Inferior parietal cortex (tissue), 1 donor: ENCODE results near the gene PLCL1.

ENCODE experiments used
- DNase-seq: peaks from one replicate; pipeline ENCODE4 v3.0.0-alpha.2; 2016; ENCODE audit errors: extremely low spot score

PLCL1 gene

DNA sequence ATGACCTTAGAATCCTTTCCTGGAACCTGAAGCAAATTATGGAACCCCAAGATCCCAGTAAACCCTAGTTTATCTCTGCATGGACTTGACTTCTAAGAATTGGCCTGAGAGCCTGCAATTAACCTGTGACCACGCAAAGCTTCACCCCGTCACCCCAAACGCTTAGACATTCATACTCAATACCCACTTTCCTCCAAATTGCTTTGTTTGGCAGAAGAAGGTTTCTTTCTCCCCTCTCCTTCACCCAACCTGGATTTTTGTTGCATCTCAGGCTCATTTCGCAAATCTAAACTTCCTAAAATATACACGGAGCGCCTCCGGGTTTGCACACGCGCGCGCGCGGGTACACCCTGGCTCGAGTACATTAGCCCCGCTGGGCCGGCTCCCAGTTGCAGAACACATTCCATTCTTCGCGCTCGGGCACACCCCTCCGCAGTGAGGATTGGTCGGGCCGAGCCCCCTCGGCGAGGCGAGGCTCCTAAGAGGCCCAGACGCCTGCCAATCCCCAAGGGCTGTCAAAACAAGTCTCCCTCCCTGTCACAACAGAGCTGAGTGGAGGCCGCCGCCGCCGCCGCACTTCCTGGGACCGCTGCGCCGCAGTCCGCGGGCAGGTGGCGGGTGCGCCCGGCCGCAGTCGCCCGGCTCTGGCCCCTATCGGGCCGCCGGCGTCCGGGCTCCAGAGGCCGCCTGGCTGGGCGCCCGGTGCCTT lies at the start of gene PLCL1:
PLCL1 (plus strand) TSS at position 545 of the 709 bp plus-strand sequence.
- peak; percentile 95 for DNase-seq

DNA sequence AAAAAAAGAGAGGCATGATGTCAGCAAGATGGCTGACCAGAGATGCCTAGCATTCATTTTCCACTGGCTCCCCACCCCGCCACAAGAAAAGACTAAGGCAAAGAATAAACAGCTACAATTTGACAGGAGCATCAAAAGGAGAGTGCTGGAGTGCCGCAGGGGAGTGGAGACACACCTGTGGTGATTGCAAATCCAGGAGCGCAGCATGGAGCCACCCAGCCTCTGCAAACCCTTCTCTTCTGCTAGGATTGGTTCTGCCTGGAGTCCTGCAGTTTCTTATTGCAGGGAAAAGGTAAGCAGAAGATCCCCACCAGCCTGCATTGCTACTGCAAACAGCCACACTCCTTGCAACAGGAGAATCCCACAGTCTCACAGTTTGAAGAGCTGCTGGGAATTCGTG lies 45.4 kb upstream of the PLCL1 start:
- DNase-seq = no peak

DNA sequence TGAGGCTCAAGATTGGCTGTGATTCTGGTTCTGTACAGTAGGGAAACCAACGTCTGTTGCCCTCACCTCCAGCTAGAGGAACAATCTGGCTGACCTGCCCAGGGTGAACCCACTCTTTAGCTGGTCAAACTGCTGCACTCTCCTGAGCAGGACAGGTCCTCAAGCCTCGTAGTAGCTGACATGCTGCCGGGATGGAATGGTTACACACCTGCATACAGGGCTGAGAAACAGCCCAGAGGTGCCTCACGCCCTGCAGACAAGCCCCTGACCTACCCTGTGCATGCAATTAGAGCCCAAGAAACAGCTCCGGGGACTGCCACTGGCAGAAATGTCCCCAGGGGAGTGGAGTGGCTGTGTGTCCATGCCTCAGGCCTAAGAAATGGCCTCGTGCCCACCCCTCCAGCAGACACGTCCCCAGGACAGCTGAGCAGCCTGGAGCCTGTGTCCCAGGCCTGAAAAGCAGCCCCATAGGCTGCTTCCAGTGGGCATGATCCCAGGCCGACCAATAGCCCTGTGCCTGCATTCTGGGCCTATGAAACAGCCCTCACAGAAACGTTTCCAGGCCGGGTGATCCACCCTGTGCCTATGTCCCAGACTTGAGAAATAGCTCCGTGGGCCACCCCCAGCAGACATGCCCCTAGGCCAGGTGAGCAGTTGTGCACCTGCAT lies 44.6 kb upstream of the PLCL1 start:
- no peak for DNase-seq

DNA sequence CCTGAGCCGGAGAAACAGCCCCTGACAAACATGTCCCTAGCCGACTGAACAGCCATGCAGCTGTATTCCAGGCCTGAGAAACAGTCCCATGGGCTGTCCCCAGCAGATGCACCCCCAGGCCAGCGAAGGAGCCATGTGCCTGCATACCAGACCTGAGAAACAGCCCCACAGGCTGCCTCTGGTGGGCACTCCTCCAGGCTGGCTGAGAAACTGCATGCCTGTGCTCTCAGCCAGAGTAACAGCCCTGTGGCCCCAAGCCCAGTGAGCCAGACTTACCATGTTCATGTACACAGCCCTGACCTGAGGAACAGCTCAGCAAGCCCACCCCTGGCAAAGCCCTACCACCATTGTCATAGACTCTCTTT lies 44.1 kb upstream of the PLCL1 start:
- DNase-seq = no peak

DNA sequence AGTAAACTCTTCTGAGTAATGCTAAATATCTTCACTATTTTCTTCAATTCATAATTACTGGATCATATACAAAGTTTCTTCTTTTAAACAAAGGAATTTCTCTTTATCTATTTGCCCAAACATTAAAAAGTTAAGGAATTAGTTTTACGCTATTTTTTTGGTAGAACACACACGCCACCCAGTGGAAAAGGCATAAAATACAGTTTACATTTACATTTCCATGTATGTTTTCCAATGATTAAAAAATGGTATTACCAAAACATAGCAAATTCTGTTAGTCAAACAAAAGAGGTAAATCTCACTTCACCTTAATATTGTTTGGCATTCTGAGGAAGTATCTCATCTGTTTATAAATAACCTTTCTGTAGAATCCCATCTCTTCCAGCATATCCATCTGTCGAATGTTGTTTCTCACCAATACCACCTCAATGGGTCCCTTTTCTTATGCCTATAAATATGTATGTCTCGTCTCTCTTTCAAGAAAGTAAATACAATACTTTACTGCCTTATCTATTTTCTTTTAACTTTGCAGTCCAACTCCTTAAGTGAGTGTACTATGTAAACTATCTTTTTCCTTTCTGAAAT lies 26.5 kb upstream of the PLCL1 start:
- DNase-seq = peak; percentile 79

DNA sequence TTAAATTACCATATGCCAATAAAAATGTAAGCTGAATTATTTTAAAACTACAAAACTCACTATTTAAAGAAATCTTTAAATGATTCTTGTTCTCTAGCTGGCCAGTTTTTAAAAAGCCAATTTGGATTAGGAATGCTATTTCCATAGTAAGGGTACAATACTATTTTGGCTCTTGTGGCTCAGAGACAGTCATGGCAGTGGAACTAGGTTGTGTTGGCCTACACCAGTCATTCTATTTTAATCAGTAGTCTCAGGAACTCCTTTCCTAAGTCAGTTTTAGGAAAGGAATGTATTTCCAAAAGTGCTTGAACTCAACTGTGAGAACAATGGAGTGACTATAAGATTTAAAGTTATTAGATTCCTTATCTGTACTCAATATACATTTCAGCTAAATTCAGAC lies 25.1 kb upstream of the PLCL1 start:
- DNase-seq = no peak

DNA sequence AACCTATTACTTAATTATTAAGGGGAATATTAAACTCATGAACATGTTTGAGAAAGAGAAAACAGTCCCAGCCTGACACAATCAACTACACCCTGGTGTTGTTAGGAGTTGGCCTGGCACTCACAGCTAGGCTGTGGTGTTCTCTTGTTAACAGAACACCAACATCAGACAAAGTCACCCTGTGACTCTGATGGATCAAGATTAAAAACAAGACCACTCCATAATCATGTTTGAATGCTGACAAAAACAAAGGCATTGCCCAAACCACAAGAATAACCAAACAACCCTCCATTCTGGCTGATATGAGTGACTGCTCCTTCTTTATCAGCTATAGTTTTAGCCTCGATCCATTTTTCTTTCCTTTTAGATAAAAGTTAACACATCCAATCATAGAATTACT lies 22.3 kb upstream of the PLCL1 start:
- no peak for DNase-seq

DNA sequence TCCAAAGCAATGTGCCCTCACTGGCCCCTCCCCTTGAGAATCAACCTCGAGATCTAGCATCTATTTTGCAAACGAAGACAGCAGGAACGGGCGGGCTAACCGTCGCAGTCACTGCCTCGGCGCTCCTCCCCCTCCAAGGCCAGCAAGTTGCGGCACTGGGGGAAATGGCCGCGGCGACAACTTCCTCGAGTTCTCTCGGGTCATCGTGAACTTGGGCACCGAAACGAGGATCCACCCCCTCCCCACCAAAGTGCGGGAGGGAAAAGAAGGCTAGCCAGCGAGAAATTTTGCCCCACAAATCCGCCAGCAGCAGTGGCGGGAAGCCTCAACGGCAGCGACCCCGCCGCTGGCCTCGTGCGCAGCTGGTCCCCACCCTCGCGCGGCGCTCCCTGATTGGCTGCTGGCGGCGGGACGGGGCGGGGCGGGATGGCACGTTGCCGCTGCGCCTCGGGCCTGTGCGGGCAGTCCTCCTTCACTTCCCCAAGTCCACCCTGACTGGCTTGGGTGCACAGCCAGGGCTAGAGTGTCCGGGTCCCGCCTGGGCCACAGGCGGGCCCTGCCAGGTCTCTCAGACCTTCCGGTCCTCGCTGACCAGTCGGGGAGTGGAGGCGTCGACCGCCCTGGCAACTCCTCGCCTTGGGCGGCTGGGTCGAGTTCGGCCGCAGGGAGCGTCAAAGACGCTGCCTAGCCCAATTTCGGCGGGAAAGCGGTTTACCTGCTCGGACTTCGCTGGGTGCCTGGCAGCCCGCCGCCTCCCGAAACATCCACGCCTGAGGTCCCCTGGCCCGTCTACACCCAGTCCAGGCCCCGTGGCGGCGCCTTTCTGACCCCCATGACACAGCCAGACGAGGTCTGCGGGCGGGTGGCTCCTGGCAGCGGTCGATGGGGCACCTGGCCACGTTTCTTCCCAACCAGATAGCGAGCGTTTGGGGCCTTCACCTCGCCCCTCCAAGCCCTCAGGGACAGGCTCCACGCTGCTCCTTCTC lies 19.1 kb upstream of the PLCL1 start, which contains the start of gene BOLL:
BOLL (minus strand) TSS at position 364 of the 986 bp plus-strand sequence. CDS start 3,469 bp downstream, outside the sequence.
- no peak for DNase-seq

DNA sequence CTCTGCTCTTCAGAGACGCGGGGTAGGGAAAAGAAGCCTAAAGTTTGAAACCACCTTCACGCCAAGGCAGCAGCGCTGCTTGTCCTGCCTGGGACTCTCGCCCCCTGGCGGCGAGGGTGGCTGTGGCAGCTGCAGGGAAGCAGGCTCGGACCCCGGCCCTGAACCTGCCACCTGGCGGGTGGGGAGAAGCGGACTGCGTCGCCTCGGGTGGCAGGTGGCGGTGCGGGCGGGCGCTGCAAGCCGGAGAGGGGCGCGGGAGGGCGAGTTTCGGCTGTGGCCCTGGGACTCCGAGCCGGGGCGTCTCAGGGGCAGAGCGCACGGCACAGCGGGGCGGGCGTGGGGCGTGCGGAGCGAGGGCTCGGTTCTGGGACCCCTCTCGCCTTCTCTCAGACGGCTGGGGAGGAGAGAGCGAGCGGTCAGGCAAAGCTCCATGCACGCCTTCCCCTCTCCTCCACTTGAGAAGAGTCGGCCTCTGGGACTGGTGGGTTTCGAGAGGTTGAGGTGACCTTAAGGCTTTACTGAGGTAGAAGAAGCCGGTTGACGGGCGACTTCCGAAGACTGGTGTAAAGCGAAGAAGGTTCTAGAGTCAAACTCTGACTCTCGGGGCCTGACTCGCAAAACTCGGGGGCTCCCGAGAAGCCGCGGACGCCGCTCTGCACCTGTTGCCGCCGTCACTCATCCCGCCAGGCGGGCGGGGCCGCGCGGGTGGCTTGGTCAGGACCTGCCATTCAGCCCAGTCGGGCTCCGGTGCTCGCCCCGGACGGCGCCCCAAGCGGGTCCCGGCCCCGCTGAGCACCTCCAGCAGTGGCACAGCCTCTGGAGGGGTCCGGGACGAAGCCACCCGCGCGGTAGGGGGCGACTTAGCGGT lies 18.1 kb upstream of the PLCL1 start:
- DNase-seq = no peak

DNA sequence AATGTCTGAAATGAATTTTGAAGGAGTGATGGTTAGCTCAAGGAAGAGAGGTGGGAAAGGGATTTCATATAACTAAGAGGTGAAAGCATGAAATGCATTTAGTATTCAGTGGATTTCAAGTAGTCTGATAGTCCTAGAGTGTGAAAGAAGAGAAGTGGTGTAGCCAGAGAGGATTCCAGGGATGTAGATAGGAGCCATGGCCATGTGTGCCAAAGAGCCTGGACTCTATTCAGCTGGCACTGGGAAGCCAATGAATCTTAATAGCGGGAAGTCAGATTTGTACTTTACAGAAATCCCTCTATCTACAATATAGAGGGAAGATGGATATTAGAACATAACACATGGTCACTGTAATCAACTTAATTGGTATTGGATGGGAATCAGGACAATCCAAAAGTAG lies 10.9 kb upstream of the PLCL1 start:
- no peak for DNase-seq

DNA sequence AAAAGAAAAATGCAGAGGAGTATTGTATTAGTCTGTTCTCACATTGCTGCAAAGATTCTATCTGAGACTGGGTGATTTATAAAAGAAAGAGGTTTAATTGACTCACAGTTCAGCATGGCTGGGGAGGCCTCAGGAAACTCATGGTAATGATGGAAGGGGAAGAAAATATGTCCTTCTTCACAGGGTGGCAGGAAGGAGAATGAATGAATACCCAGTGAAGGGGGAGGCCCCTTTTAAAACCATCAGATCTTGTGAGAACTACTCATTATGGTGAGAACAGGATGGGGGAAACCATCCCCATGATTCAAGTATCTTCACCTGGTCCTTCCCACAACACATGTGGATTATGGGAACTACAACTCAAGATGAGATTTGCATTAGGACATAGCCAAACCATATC lies 9.1 kb upstream of the PLCL1 start:
- no peak for DNase-seq

DNA sequence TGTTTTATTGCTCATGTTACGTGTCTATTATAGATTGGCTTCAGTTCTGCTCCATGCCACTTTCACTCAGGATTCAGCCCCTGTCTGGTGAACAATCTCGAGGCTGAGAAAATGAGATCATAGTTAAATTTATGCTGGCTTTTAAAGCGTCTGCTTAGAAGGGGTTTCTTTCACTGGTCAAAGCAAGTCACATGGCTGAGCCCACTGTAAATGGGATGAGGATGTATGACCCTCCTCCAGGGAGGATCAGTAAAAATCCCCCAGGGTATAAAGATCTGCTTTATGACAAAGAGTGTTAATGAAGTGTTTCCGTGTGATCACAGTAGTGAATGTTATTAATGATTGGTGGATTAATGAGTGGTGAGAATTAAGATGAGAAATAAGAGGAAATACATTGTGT lies 6.2 kb upstream of the PLCL1 start:
- DNase-seq = no peak

DNA sequence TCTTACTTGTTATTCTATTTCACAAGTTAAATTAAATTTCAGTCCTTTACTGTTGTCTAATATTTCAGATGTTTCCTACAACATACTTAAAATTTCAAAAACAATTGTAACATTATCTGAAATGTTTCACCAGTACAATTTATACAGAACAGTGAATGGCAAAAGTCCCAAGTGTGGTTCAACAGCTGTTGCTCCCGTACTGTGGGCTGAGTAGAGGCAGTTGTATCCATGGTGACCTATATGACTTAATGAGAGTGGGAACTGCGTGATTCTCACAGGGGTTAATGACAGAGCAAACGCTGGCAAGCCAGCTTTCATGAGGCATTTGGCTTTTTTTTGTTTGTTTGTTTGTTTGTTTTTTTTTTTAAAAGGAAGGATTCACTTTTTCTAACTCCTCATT lies 5.3 kb upstream of the PLCL1 start:
- no peak for DNase-seq

DNA sequence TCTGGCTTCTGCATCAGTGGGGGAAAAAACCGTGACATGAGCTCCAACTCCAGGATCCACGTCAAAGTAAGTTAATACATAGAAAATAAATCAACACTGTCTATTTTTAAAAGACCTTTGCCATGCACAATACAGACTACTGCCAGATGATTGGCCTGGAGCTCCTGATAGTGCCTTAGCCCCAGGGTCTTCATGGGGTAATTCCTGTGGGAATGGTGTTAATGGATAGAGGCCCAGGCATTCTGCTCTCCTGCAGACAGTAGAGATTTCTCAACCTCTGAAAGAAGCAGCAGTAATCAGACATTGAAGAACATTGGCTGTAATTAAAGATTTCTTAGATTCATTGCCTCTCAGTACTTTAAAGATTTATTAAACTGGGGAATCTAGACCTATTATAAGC lies 4.3 kb upstream of the PLCL1 start:
- DNase-seq = no peak

DNA sequence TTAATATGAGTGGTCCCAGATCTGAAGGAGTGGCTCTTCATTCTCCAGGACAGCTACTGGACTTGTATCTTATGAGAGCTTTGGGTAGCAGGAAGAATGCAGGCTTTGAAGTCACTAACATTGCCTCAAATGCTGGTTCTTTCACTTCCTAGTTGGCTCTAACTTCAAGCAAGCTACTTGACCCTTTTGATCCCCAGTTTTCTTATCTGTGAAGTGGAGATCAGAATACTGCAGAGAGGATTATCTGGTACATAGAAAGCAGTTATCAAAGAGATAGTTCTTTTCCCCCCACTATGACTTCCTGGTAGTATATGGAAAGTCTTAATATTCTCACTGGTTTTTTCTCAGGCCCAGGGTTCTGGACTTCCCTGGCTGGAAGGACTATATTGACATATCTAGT lies 3.4 kb upstream of the PLCL1 start:
- DNase-seq = no peak

DNA sequence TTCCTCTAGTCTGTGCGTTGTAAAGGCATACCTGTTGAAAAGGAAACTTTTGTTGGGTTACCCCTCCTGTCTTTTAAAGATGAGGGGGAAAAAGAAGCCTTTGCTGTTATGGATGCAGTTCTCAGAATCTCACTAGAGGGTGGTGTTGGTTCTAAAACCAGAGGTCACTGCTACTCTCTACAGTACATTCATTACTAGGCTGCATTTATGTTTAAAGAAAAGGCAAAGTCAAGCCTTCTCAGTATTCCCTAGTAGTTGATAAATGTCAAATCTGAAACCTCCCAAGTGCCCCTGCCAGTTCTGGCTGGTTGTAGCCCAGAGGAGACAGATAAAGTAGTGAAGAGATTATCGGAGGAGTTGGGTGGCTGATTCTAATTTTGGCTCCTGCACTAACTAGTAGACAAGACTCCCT lies 1.4 kb upstream of the PLCL1 start:
- peak; percentile 86 for DNase-seq

DNA sequence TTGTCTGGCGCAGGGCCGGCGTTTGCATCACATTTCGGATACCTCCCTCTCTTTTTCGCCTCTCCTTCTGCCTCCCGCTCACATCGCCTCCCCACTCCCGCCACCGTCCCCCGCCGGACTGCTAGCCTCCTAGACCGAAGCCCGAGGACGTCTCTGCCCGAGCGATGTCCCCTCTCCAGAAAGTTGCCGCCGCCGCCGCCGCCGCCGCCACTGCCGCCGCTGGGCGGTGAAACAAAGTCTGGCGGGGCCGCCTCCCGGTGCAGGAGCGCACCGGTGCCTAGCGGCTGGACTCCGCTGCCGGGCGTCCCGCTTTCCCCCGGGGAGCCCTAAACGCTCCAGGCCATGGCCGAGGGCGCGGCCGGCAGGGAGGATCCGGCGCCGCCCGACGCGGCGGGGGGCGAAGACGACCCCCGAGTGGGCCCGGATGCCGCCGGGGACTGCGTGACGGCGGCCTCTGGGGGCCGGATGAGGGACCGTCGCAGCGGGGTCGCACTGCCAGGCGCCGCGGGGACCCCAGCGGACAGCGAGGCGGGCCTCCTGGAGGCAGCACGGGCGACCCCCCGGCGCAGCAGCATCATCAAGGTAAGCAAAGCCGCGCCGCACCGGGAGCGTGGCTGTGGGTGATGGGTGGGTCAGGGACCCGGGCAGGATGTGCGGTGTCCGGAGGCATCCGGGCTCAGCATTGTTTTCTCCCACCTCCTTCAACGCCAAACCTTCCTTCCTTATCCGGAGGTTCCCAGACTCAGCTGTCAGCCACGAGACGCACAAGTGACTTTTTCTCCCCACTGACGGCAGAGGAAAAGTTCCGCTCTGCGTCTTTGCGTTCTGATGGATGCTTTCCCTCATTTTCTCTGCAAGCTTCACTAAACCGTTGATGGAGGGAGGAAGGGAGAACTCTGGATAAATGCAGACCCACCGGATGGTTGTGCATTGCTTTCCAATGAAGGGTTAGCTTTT lies 643 bp downstream of the PLCL1 start:
- no peak for DNase-seq

DNA sequence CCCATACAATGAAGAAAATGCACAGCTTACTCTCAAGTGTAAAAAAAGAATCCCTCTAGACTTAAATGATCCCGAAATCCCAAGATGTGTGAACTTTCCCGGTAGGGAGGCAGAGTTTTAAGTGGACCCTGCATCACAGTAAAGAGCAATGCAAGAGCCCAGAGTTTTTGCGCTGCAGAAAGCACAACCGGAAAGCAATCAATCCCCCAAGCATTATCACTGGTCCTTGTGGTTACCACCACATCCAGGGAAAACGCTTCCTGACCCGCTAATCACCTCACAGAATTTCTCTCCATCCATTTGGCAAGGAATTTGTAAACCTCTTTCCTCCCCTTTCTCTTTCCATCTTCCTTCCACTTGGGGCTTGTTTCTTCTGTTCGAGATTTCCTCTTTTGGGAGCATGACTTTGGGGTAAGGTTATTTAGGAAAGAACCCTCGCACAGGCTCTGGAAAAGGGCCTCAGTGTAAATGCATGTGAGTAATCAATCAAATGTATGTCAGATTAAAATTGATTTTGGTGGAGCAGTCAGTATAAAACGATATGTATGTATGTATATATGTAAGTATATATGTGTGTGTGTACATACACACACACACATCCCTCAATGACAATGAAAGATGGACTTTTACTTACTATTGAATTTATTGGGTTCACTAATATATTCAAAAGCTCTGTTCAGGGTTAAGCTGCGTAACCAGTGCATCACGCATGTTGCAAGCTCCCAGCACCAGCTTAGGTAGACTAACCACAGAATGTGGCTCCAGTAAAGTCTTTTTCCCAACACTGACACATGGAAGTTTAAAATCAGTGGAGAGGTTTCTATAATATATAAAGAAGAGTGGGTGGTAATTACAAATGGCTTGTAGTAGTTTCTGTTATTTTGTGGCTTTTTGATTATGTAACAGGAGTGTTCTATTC lies 1.6 kb downstream of the PLCL1 start:
- peak; percentile 60 for DNase-seq

DNA sequence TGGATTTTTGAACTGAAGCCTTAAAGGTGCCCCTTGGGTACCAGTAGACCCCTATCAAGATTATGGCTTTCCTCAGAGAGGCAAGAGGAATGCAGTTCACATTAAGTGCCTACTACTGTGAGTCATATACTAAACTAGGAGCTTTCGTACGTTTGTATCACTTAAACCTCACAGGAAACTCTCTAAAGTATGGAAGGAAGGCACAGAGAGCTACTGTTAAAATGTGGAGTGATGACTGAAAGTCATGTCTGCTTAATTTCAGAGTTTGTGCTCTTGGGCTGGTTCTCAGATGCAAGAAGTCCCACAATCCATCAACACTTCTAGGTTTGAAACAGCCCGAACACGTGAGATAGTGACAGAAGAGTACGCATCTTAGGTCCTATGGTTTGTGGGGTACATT lies 4.7 kb downstream of the PLCL1 start:
- no peak for DNase-seq
